Measurements from ENCODE around the gene MED7. TPM values are rescaled to one million over a fixed set of nuclear protein-coding genes. Genes with fewer than 3 reads are reported as not detected.

The MED7 gene
- total and polyA plus RNA-seq, 2 of the 13 experiments (the other 11 are each of a cell fraction or from before 2014, with no cell fraction given), result 9.2 to 9.4 TPM

DNA sequence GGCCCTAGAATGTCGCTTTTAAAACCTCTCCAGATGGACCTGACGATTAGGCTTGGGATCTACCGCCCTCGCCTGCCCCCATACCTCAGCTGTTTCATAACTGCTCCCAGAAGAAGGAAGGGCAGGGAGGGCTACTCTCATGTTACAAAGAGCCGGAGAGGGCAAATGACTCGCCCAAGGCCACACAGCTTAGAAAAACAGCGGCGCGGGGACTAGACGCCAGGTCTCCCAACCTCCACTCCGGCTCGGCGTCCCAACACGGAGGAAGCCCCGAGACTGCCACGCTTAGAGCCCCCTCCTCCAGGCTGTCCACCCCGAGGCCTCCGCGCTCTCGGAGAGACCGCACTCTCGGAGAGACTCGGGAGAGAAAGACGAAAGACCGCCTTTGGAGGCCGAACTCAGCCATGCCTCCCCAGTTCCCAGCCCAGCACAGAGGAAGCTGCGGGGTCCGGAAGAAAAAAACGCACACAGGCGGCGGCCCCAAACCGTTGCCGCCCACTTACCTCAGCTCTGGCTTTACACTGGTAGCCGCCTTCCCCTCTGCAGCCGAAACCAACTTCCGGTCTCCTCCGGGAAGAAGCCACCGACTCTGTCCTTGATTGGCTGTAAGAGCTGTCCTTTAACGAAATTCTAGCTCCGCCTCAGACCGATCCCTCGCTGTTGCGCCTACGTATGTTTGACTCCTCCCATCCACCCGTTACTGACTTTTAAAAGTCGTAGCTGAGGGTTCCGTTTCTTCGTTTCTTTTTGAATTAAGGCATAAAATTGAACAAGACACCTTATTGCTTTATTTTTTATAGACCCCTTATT lies at the start of gene MED7 (continued):
- TF ChIP-seq, protein P1, sequence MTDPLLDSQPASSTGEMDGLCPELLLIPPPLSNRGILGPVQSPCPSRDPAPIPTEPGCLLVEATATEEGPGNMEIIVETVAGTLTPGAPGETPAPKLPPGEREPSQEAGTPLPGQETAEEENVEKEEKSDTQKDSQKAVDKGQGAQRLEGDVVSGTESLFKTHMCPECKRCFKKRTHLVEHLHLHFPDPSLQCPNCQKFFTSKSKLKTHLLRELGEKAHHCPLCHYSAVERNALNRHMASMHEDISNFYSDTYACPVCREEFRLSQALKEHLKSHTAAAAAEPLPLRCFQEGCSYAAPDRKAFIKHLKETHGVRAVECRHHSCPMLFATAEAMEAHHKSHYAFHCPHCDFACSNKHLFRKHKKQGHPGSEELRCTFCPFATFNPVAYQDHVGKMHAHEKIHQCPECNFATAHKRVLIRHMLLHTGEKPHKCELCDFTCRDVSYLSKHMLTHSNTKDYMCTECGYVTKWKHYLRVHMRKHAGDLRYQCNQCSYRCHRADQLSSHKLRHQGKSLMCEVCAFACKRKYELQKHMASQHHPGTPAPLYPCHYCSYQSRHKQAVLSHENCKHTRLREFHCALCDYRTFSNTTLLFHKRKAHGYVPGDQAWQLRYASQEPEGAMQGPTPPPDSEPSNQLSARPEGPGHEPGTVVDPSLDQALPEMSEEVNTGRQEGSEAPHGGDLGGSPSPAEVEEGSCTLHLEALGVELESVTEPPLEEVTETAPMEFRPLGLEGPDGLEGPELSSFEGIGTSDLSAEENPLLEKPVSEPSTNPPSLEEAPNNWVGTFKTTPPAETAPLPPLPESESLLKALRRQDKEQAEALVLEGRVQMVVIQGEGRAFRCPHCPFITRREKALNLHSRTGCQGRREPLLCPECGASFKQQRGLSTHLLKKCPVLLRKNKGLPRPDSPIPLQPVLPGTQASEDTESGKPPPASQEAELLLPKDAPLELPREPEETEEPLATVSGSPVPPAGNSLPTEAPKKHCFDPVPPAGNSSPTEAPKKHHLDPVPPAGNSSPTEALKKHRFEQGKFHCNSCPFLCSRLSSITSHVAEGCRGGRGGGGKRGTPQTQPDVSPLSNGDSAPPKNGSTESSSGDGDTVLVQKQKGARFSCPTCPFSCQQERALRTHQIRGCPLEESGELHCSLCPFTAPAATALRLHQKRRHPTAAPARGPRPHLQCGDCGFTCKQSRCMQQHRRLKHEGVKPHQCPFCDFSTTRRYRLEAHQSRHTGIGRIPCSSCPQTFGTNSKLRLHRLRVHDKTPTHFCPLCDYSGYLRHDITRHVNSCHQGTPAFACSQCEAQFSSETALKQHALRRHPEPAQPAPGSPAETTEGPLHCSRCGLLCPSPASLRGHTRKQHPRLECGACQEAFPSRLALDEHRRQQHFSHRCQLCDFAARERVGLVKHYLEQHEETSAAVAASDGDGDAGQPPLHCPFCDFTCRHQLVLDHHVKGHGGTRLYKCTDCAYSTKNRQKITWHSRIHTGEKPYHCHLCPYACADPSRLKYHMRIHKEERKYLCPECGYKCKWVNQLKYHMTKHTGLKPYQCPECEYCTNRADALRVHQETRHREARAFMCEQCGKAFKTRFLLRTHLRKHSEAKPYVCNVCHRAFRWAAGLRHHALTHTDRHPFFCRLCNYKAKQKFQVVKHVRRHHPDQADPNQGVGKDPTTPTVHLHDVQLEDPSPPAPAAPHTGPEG (CRISPR knock-in tag; IDR thresholded peaks at IDR 0.05), result peak; percentile 26; the same call in 1 of the 2 replicates
- TF ChIP-seq, protein P2, sequence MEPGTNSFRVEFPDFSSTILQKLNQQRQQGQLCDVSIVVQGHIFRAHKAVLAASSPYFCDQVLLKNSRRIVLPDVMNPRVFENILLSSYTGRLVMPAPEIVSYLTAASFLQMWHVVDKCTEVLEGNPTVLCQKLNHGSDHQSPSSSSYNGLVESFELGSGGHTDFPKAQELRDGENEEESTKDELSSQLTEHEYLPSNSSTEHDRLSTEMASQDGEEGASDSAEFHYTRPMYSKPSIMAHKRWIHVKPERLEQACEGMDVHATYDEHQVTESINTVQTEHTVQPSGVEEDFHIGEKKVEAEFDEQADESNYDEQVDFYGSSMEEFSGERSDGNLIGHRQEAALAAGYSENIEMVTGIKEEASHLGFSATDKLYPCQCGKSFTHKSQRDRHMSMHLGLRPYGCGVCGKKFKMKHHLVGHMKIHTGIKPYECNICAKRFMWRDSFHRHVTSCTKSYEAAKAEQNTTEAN (CRISPR knock-in tag; conservative IDR thresholded peaks at IDR 0.05), result no peak
- TF ChIP-seq ISL2 (CRISPR knock-in tag; IDR thresholded peaks at IDR 0.05) (no peak), SIN3B (IDR thresholded peaks at IDR 0.05; ENCODE audit: low read length) (no peak), MYC (CRISPR knock-in tag; IDR thresholded peaks at IDR 0.05; ENCODE audit: borderline replicate concordance) (peak; percentile 52; the same call in 1 of the 2 replicates), ZNF558 (CRISPR knock-in tag; IDR thresholded peaks at IDR 0.05; ENCODE audit: borderline replicate concordance) (no peak), ZNF737 (CRISPR knock-in tag; IDR thresholded peaks at IDR 0.05; ENCODE audit: borderline replicate concordance) (no peak), ZNF30 (CRISPR knock-in tag; IDR thresholded peaks at IDR 0.05) (no peak), ARNT2 (CRISPR knock-in tag; IDR thresholded peaks at IDR 0.05; ENCODE audit: low read depth) (0 out of 2 replicates have a peak, but pooled peaks have one; percentile 51), CCDC6 (CRISPR knock-in tag; IDR thresholded peaks at IDR 0.05) (no peak), ZNF143 (CRISPR knock-in tag; IDR thresholded peaks at IDR 0.05) (no peak), ZNF180 (CRISPR knock-in tag; IDR thresholded peaks at IDR 0.05; ENCODE audit: borderline replicate concordance, low read depth) (no peak)
- TF ChIP-seq, protein P3, sequence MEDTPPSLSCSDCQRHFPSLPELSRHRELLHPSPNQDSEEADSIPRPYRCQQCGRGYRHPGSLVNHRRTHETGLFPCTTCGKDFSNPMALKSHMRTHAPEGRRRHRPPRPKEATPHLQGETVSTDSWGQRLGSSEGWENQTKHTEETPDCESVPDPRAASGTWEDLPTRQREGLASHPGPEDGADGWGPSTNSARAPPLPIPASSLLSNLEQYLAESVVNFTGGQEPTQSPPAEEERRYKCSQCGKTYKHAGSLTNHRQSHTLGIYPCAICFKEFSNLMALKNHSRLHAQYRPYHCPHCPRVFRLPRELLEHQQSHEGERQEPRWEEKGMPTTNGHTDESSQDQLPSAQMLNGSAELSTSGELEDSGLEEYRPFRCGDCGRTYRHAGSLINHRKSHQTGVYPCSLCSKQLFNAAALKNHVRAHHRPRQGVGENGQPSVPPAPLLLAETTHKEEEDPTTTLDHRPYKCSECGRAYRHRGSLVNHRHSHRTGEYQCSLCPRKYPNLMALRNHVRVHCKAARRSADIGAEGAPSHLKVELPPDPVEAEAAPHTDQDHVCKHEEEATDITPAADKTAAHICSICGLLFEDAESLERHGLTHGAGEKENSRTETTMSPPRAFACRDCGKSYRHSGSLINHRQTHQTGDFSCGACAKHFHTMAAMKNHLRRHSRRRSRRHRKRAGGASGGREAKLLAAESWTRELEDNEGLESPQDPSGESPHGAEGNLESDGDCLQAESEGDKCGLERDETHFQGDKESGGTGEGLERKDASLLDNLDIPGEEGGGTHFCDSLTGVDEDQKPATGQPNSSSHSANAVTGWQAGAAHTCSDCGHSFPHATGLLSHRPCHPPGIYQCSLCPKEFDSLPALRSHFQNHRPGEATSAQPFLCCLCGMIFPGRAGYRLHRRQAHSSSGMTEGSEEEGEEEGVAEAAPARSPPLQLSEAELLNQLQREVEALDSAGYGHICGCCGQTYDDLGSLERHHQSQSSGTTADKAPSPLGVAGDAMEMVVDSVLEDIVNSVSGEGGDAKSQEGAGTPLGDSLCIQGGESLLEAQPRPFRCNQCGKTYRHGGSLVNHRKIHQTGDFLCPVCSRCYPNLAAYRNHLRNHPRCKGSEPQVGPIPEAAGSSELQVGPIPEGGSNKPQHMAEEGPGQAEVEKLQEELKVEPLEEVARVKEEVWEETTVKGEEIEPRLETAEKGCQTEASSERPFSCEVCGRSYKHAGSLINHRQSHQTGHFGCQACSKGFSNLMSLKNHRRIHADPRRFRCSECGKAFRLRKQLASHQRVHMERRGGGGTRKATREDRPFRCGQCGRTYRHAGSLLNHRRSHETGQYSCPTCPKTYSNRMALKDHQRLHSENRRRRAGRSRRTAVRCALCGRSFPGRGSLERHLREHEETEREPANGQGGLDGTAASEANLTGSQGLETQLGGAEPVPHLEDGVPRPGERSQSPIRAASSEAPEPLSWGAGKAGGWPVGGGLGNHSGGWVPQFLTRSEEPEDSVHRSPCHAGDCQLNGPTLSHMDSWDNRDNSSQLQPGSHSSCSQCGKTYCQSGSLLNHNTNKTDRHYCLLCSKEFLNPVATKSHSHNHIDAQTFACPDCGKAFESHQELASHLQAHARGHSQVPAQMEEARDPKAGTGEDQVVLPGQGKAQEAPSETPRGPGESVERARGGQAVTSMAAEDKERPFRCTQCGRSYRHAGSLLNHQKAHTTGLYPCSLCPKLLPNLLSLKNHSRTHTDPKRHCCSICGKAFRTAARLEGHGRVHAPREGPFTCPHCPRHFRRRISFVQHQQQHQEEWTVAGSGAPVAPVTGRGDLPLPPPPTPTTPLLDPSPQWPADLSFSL (CRISPR knock-in tag; IDR thresholded peaks at IDR 0.05), result no peak
- TF ChIP-seq, protein P4, sequence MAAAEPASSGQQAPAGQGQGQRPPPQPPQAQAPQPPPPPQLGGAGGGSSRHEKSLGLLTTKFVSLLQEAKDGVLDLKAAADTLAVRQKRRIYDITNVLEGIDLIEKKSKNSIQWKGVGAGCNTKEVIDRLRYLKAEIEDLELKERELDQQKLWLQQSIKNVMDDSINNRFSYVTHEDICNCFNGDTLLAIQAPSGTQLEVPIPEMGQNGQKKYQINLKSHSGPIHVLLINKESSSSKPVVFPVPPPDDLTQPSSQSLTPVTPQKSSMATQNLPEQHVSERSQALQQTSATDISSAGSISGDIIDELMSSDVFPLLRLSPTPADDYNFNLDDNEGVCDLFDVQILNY (CRISPR knock-in tag; conservative IDR thresholded peaks at IDR 0.05), result no peak
